ENCODE measurements around the gene EVPLL.
"Not testable (repeated sequence)": the region's sequence is repeated elsewhere in the genome, so short reads cannot be mapped to it uniquely, and the experiment has no call there.

Gene EVPLL

GRCh38 chr17:18377437-18378204 lies at the start of gene EVPLL:
EVPLL (plus strand) TSS chr17:18377778; CDS start chr17:18380938, 3,160 bp downstream.
- H3K79me2 ChIP-seq (ENCODE audit: low read length) = no peaks in the 10 kb centered on the region
- H3K9ac ChIP-seq (ENCODE audit: low read length) = no peak within 1 kb of the TSS
- no peak within 1 kb of the TSS for H3K27ac ChIP-seq (ENCODE audit: low read length)
- no peaks in the 10 kb centered on the region for H3K27me3 ChIP-seq (ENCODE audit: low read depth, low read length)
- no peaks in the 10 kb centered on the region for H3K4me1 ChIP-seq (ENCODE audit: low read length)
- H3K4me2 ChIP-seq (ENCODE audit: low read length) = no peak within 1 kb of the TSS
- no peaks in the 10 kb centered on the region for H3K9me3 ChIP-seq (ENCODE audit: insufficient read depth, low read length)
- no peak within 1 kb of the TSS for H2AFZ ChIP-seq (ENCODE audit: low read depth, low read length)
- no peaks in the 10 kb centered on the region for H4K20me1 ChIP-seq (ENCODE audit: insufficient read depth, low read length)
- no peaks in the 10 kb centered on the region for H3K36me3 ChIP-seq (replicated peaks; ENCODE audit: low read depth, low read length)
- TF ChIP-seq EZH2phosphoT487 (IDR thresholded peaks at IDR 0.05; ENCODE audit: low read depth) = no peak
- no peak for TF ChIP-seq CTCF (IDR thresholded peaks at IDR 0.05; ENCODE audit: low read depth, low read length)
- H3K4me3 ChIP-seq (ENCODE audit: low read length) = no peak within 1 kb of the TSS

GRCh38 chr17:18328643-18329204 lies 48.9 kb upstream of the EVPLL start:
- H4K20me1 ChIP-seq (ENCODE audit: insufficient read depth, low read length) = no peaks in the 10 kb centered on the region
- peaks cover 5% of the 10 kb centered on the region for H3K36me3 ChIP-seq (replicated peaks; ENCODE audit: low read depth, low read length)

GRCh38 chr17:18331879-18332278 lies 45.7 kb upstream of the EVPLL start:
- Histone ChIP-seq H3K27ac (ENCODE audit: low read length) (no peak overlapping the region), H3K4me2 (ENCODE audit: low read length) (no peak overlapping the region), H2AFZ (ENCODE audit: low read depth, low read length) (no peak overlapping the region), H3K9me3 (ENCODE audit: insufficient read depth, low read length) (no peaks in the 10 kb centered on the region), H3K4me1 (ENCODE audit: low read length) (no peaks in the 10 kb centered on the region), H3K79me2 (ENCODE audit: low read length) (no peaks in the 10 kb centered on the region), H3K36me3 (replicated peaks; ENCODE audit: low read depth, low read length) (no peaks in the 10 kb centered on the region), H4K20me1 (ENCODE audit: insufficient read depth, low read length) (no peaks in the 10 kb centered on the region), H3K27me3 (ENCODE audit: low read depth, low read length) (no peaks in the 10 kb centered on the region), H3K4me3 (ENCODE audit: low read length) (no peak overlapping the region), H3K9ac (ENCODE audit: low read length) (no peak overlapping the region)
- TF ChIP-seq EZH2phosphoT487 (IDR thresholded peaks at IDR 0.05; ENCODE audit: low read depth) (no peak), CTCF (IDR thresholded peaks at IDR 0.05; ENCODE audit: low read depth, low read length) (no peak)

More at GRCh38 chr17:18328643-18329204, 48.9 kb upstream of the EVPLL start:
- Histone ChIP-seq H3K9ac (ENCODE audit: low read length) (no peak overlapping the region), H2AFZ (ENCODE audit: low read depth, low read length) (no peak overlapping the region), H3K4me3 (ENCODE audit: low read length) (no peak overlapping the region), H3K79me2 (ENCODE audit: low read length) (no peaks in the 10 kb centered on the region), H3K4me1 (ENCODE audit: low read length) (peaks cover 16% of the 10 kb centered on the region), H3K9me3 (ENCODE audit: insufficient read depth, low read length) (no peaks in the 10 kb centered on the region), H3K27ac (ENCODE audit: low read length) (no peak overlapping the region), H3K27me3 (ENCODE audit: low read depth, low read length) (no peaks in the 10 kb centered on the region), H3K4me2 (ENCODE audit: low read length) (no peak overlapping the region)
- no peak for TF ChIP-seq EZH2phosphoT487 (IDR thresholded peaks at IDR 0.05; ENCODE audit: low read depth)
- no peak for TF ChIP-seq CTCF (IDR thresholded peaks at IDR 0.05; ENCODE audit: low read depth, low read length)

GRCh38 chr17:18332909-18333489 lies 44.6 kb upstream of the EVPLL start:
- H3K4me3 ChIP-seq (ENCODE audit: low read length) = no peak overlapping the region
- no peak overlapping the region for H3K9ac ChIP-seq (ENCODE audit: low read length)
- H2AFZ ChIP-seq (ENCODE audit: low read depth, low read length) = no peak overlapping the region
- H3K79me2 ChIP-seq (ENCODE audit: low read length) = no peaks in the 10 kb centered on the region
- TF ChIP-seq CTCF (IDR thresholded peaks at IDR 0.05; ENCODE audit: low read depth, low read length) (no peak), EZH2phosphoT487 (IDR thresholded peaks at IDR 0.05; ENCODE audit: low read depth) (no peak)
- H3K27ac ChIP-seq (ENCODE audit: low read length) = no peak overlapping the region
- H3K4me1 ChIP-seq (ENCODE audit: low read length) = no peaks in the 10 kb centered on the region
- no peaks in the 10 kb centered on the region for H3K9me3 ChIP-seq (ENCODE audit: insufficient read depth, low read length)
- no peaks in the 10 kb centered on the region for H3K27me3 ChIP-seq (ENCODE audit: low read depth, low read length)
- no peak overlapping the region for H3K4me2 ChIP-seq (ENCODE audit: low read length)
- H3K36me3 ChIP-seq (replicated peaks; ENCODE audit: low read depth, low read length) = no peaks in the 10 kb centered on the region
- H4K20me1 ChIP-seq (ENCODE audit: insufficient read depth, low read length) = no peaks in the 10 kb centered on the region

GRCh38 chr17:18338158-18338557 lies 39.4 kb upstream of the EVPLL start:
- H3K9me3 ChIP-seq (ENCODE audit: insufficient read depth, low read length); H3K4me1 ChIP-seq (ENCODE audit: low read length); H3K4me3 ChIP-seq (ENCODE audit: low read length); H2AFZ ChIP-seq (ENCODE audit: low read depth, low read length); H3K4me2 ChIP-seq (ENCODE audit: low read length); H3K36me3 ChIP-seq (replicated peaks; ENCODE audit: low read depth, low read length); H3K27ac ChIP-seq (ENCODE audit: low read length); H3K27me3 ChIP-seq (ENCODE audit: low read depth, low read length); H3K79me2 ChIP-seq (ENCODE audit: low read length); H3K9ac ChIP-seq (ENCODE audit: low read length); H4K20me1 ChIP-seq (ENCODE audit: insufficient read depth, low read length): not testable (repeated sequence)

All from OCI-LY3 (cell line).